Measurements from ENCODE around the gene SPG7. TPM values are rescaled to one million over a fixed set of nuclear protein-coding genes. Genes with fewer than 3 reads are reported as not detected.

SPG7 gene
- total and polyA plus RNA-seq, 4 donors, result 34.5 to 102 (median 49.5) TPM

DNA sequence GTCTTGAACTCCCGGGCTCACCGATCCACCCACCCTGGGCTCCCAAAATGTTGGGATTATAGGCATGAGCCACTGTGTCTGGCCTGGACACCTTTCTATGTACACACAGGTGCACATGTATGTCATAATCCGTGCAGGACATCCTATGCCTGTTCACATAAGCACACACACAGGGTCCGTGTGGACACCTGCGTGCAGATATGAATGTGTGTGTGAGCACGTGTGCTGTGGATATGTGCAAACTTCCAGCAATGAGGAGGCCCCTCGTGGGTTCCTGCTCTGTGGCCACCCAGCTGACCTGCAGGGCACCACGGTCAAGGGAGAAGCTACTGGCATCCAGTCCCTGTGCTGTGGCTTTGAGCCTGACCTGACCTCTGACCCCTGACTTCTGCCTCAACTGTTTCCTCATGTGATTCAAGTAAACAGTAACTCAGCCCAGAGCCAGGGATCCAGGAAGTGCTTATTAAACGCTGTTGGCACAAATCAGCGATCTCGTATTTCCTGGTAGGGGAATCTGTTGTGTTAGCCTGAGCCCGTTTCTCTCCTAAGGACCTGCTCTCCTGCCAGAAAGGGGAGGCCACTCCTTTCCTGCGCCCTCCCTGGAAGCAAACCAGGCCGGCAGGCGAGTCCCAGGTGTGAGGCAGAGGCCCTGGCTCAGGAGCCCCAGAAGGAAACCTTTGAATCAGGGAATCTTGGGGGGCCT lies 73.8 kb downstream of the SPG7 start:
- peak overlapping the region in 1 of 2 donors; percentile 47 for H3K9ac ChIP-seq (ENCODE audit: low read depth in 1 of 2, low read length in 2 of 2)
- H3K4me3 ChIP-seq (ENCODE audit: low read depth in 1 of 3, low read length in 3 of 3), result no peak overlapping the region
- H3K9me3 ChIP-seq (ENCODE audit: control insufficient read depth in 4 of 4, low read length in 3 of 4), result no peaks in the 10 kb centered on the region
- peak in 1 of 2 donors; percentile 77 for TF ChIP-seq GABPA (IDR thresholded peaks at IDR 0.05 in 1 of 2, conservative IDR thresholded peaks at IDR 0.05 in 1 of 2)
- TF ChIP-seq, protein P1, sequence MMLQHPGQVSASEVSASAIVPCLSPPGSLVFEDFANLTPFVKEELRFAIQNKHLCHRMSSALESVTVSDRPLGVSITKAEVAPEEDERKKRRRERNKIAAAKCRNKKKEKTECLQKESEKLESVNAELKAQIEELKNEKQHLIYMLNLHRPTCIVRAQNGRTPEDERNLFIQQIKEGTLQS (IDR thresholded peaks at IDR 0.05), result no peak
- TF ChIP-seq HNF4G (IDR thresholded peaks at IDR 0.05), result peak; percentile 18
- TF ChIP-seq, protein P2, sequence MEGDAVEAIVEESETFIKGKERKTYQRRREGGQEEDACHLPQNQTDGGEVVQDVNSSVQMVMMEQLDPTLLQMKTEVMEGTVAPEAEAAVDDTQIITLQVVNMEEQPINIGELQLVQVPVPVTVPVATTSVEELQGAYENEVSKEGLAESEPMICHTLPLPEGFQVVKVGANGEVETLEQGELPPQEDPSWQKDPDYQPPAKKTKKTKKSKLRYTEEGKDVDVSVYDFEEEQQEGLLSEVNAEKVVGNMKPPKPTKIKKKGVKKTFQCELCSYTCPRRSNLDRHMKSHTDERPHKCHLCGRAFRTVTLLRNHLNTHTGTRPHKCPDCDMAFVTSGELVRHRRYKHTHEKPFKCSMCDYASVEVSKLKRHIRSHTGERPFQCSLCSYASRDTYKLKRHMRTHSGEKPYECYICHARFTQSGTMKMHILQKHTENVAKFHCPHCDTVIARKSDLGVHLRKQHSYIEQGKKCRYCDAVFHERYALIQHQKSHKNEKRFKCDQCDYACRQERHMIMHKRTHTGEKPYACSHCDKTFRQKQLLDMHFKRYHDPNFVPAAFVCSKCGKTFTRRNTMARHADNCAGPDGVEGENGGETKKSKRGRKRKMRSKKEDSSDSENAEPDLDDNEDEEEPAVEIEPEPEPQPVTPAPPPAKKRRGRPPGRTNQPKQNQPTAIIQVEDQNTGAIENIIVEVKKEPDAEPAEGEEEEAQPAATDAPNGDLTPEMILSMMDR (IDR thresholded peaks at IDR 0.05; ENCODE audit: low read depth, low read length, missing input control), result no peak
- peak; percentile 85 to 88 for TF ChIP-seq HNF4A (conservative IDR thresholded peaks at IDR 0.05)
- TF ChIP-seq FOXA1 (IDR thresholded peaks at IDR 0.05), result peak; percentile 65
- no peak for TF ChIP-seq JUND (IDR thresholded peaks at IDR 0.05)
- TF ChIP-seq, protein P3, sequence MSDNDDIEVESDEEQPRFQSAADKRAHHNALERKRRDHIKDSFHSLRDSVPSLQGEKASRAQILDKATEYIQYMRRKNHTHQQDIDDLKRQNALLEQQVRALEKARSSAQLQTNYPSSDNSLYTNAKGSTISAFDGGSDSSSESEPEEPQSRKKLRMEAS (IDR thresholded peaks at IDR 0.05), result no peak
- TF ChIP-seq RXRA (IDR thresholded peaks at IDR 0.05), result peak; percentile 99
- peak; percentile 90 for TF ChIP-seq SP1 (IDR thresholded peaks at IDR 0.05)
- TF ChIP-seq NR2F2 (IDR thresholded peaks at IDR 0.05), result peak; percentile 100
- no peak for TF ChIP-seq YY1 (IDR thresholded peaks at IDR 0.05)
- TF ChIP-seq RAD21 (IDR thresholded peaks at IDR 0.05), result peak in 1 of 2 donors; percentile 53
- TF ChIP-seq FOXA2 (IDR thresholded peaks at IDR 0.05), result peak; percentile 86
- peak; percentile 60 to 86 for TF ChIP-seq EGR1 (IDR thresholded peaks at IDR 0.05; ENCODE audit: low read depth in 2 of 2)
- no peak for TF ChIP-seq TAF1 (conservative IDR thresholded peaks at IDR 0.05)
- TF ChIP-seq, protein P4, sequence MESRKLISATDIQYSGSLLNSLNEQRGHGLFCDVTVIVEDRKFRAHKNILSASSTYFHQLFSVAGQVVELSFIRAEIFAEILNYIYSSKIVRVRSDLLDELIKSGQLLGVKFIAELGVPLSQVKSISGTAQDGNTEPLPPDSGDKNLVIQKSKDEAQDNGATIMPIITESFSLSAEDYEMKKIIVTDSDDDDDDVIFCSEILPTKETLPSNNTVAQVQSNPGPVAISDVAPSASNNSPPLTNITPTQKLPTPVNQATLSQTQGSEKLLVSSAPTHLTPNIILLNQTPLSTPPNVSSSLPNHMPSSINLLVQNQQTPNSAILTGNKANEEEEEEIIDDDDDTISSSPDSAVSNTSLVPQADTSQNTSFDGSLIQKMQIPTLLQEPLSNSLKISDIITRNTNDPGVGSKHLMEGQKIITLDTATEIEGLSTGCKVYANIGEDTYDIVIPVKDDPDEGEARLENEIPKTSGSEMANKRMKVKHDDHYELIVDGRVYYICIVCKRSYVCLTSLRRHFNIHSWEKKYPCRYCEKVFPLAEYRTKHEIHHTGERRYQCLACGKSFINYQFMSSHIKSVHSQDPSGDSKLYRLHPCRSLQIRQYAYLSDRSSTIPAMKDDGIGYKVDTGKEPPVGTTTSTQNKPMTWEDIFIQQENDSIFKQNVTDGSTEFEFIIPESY (IDR thresholded peaks at IDR 0.05), result no peak
- TF ChIP-seq, protein P5, sequence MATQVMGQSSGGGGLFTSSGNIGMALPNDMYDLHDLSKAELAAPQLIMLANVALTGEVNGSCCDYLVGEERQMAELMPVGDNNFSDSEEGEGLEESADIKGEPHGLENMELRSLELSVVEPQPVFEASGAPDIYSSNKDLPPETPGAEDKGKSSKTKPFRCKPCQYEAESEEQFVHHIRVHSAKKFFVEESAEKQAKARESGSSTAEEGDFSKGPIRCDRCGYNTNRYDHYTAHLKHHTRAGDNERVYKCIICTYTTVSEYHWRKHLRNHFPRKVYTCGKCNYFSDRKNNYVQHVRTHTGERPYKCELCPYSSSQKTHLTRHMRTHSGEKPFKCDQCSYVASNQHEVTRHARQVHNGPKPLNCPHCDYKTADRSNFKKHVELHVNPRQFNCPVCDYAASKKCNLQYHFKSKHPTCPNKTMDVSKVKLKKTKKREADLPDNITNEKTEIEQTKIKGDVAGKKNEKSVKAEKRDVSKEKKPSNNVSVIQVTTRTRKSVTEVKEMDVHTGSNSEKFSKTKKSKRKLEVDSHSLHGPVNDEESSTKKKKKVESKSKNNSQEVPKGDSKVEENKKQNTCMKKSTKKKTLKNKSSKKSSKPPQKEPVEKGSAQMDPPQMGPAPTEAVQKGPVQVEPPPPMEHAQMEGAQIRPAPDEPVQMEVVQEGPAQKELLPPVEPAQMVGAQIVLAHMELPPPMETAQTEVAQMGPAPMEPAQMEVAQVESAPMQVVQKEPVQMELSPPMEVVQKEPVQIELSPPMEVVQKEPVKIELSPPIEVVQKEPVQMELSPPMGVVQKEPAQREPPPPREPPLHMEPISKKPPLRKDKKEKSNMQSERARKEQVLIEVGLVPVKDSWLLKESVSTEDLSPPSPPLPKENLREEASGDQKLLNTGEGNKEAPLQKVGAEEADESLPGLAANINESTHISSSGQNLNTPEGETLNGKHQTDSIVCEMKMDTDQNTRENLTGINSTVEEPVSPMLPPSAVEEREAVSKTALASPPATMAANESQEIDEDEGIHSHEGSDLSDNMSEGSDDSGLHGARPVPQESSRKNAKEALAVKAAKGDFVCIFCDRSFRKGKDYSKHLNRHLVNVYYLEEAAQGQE (IDR thresholded peaks at IDR 0.05), result no peak
- no peak for DNase-seq (ENCODE audit: low spot score)
- H3K36me3 ChIP-seq (ENCODE audit: control insufficient read depth in 4 of 4, insufficient read depth in 3 of 4, low read depth in 1 of 4, low read length in 3 of 4), result no peaks in the 10 kb centered on the region
- H3K27ac ChIP-seq (ENCODE audit: low read depth in 1 of 2, low read length in 2 of 2), result peak overlapping the region; percentile 68 to 69
- H3K27me3 ChIP-seq (ENCODE audit: control insufficient read depth in 4 of 4, insufficient read depth in 4 of 4, low read length in 3 of 4), result no peaks in the 10 kb centered on the region
- H3K4me1 ChIP-seq (ENCODE audit: control insufficient read depth in 4 of 4, insufficient read depth in 4 of 4, low read length in 3 of 4), result peaks cover 6 to 13% (median 6%) of the 10 kb centered on the region in 4 donors
- WGBS, result 39% methylated on average over 15 of the region's 15 CpGs
